ENCODE results near the gene CWH43. TPM values are rescaled to one million over a fixed set of nuclear protein-coding genes. Genes with fewer than 3 reads are reported as not detected.
"Not testable (repeated sequence)": the region's sequence is repeated elsewhere in the genome, so short reads cannot be mapped to it uniquely, and the experiment has no call there.

CWH43 gene
- total RNA-seq, 1 experiment from 2014 or later, result not detected

DNA sequence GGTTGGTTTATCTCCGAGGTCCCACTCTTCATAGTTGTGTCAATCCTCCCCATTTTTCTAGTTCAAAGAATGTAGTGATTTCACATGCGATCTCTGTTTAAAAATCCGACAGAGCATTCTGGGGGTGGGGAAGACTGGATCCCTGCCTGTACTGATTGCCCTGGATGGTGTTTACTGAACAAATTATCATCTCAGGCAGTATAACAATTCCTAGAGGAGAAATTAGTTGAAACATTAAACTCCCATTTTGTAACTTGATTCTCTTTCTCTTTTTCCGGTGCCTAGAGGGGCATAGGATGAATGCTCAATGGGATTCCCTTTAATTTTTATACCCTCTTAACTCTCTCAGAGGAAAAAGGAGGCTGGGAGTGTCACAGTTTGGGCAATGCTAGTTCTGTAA is 10.0 kb upstream of the CWH43 start:
- no peak for DNase-seq (ENCODE audit: low spot score)

GRCh38 chr4:48979914-48980579 is 6.0 kb upstream of the CWH43 start:
- no peak for DNase-seq (ENCODE audit: low spot score)

DNA sequence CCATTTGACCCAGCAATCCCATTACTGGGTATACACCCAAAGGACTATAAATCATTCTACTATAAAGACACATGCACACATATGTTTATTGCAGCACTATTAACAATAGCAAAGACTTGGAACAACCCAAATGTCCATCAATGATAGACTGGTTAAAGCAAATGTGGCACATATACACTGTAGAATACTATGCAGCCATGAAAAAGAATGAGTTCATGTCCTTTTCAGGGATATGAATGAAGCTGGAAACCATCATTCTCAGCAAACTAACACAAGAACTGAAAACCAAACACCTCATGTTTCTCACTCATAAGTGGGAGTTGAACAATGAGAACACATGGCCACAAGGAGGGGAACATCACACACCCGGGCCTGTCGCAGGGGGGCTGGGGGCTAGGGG is 2.1 kb upstream of the CWH43 start:
- DNase-seq (ENCODE audit: low spot score), result not testable (repeated sequence)

DNA sequence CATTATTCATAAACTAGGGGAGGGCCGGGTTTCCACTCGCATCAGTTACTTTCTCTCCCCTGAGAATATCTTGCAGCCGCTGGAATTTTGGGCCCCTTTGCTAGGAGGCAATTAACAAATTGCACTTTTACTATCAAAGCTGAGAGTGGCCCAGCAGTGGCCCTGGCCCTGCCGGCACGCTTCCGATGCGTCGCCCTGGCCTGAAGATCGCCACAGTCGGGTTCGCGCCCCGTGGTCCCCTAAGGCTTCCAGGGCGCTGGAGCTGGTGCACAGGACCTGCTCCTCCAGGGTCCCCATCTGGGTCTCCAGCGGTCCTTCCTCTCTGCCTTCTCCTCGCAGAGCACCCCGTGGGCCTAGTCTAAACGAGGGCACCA is 486 bp upstream of the CWH43 start:
- DNase-seq (ENCODE audit: low spot score), result no peak

DNA sequence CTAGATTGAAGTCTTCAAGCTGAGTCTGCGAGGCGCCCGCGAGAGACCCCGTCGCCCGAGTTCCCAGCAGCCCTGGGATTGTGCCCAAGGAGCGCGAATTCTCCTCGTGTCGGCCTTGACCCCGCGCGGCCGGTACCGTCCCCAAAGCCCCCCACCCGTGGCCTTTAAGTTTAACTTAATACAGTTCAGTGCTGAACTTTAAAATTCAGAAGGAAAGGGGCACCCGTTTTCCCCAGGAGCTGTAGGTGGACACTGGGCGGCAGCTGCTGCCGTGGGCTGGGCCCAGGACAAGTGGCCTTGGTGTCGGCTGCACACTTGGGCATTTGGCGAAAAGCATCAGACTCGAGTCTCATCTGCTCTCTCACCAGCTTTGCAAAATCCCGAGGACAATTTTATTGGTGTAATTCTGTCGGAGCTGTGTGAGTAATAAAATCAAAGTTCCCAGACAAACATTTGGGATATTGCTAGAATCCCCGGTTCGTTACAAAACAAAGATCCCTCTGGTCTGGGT is 634 bp downstream of the CWH43 start:
- DNase-seq (ENCODE audit: low spot score), result no peak

DNA sequence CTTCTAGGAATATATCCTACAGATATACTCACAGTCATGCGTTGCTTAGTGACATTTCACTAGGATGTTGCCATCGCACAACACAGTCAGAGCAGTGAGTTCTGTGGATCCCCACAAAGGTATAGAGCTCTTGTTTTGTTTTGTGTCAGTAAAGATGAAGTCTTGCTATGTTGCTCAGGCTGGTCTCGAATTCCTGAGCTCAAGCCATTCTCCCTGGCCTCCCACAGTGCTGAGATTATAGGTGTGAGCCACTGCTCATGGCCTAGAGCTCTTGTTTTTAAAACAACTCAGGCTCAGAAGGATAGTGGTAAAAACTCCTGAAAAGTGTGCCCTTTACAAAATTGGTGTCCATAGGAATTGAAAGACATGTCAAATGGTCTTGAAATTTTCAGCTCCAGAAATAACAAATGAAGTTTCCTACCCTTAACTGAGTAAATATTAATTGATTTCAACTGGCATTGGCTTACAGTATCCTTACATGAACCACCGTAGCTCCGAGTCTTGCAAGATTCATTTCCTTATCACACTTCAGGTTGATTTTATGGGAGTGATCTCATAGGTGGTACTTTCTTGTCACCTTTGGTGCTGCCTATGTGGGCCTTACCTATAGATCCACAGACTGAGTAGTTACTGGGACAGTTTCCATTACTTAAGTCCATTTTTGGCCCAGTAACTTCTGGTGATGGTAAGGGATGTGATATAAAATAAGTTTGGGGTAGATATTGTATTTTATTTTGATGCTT is 3.6 kb downstream of the CWH43 start:
- DNase-seq (ENCODE audit: low spot score), result no peak

DNA sequence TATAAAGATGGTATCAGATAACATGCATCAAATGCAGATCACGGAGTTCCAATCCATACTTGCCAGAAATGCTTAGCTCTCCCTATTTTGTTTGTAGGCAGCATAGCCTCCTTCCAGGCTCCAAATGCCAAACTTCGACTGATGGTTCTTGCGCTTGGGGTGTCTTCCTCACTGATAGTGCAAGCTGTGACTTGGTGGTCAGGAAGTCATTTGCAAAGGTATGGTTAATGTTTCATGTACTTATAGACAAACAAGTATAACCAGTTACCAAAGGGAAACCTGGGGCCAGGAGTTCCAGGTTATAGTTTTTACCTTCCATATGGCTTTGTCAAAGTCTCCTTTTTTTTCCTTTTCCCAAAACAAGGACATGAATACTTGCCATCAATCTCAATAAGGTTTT is 5.3 kb downstream of the CWH43 start:
- no peak for DNase-seq (ENCODE audit: low spot score)

- no peak for DNase-seq (ENCODE audit: low spot score)
Observed at GRCh38 chr4:48997962-48998361, 11.9 kb downstream of the CWH43 start.

DNA sequence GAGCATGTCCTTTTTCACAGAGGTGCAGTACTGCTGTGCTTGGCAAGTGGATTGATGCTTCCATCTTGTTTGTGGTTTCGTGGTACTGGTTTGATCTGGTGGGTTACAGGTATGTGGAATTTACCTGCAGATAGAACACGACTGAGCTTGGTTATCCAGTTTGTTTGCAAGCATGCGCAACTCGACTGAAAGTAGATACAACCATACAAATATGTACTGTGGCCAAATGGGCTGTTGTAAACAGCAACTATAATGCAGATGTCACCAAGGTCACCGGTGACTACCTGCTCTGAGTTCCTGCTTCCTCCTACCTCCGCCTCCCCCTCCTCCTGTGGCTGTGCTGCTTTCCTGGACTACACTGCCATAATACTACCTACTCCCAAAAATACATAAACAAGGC is 12.4 kb downstream of the CWH43 start:
- DNase-seq (ENCODE audit: low spot score), result no peak

DNA sequence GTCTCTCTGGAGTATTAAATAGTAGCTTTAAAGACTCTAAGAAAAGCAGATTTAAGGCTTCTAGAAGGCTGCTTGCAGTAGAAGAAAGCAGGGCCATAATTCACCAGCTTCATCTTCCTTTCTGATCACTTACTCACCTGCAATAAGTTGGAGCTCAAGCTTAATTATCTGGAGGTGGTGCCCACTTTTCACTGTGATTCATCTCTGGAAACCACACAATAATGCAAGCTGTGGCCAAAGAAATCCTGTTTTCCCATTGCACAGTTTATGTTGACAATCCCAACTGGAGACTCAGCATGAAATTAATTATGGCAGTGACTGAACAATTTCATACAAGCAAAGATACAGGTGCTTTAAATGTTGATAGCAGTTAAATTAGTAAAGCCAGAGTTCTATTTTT is 14.7 kb downstream of the CWH43 start:
- peak; percentile 17 for DNase-seq (ENCODE audit: low spot score)

DNA sequence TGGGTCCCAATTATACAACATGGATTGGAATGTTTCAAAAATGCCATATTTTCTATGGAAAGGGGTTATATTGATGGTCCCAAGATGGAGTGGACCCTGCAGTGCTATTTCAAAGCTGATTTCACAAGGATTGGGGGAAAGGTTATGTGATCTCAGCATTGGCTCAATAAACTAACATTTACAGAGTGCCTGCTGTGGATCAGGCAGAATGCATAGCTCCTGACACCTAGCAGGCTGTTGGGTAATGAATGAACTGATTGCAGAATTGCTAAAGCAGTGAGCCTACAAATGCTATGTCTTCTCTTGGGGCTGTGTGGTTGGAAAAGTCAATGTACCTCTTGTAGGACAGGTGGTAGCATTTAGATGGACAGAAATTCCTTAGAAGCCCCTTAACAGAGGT is 16.9 kb downstream of the CWH43 start:
- no peak for DNase-seq (ENCODE audit: low spot score)

DNA sequence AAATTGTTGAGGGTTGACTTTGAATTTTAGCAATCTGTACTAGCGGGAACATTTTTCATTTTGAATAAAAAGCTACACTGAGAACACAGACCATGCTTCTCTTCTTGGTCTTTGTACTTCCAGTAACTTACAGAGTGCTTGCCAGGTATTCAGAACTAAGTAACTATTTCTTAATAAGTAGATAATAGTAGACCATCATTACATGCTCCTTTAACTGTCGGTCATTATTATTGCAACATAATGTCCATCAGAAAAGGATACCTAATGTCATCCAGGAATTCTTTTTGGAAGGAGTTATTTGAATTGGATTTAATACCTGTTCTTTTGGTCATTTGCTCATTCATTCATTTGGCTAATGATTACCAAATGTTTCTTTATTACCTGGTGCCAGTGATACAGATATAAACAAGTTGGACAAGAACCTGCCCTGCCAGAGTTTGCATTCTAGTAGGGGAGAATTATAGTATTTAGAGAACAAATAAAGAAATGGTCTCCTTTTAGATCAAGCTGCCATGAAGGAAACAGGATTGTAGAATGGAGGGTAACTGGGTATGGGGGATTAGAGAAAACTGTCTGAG is 32.7 kb downstream of the CWH43 start:
- DNase-seq (ENCODE audit: low spot score), result no peak

DNA sequence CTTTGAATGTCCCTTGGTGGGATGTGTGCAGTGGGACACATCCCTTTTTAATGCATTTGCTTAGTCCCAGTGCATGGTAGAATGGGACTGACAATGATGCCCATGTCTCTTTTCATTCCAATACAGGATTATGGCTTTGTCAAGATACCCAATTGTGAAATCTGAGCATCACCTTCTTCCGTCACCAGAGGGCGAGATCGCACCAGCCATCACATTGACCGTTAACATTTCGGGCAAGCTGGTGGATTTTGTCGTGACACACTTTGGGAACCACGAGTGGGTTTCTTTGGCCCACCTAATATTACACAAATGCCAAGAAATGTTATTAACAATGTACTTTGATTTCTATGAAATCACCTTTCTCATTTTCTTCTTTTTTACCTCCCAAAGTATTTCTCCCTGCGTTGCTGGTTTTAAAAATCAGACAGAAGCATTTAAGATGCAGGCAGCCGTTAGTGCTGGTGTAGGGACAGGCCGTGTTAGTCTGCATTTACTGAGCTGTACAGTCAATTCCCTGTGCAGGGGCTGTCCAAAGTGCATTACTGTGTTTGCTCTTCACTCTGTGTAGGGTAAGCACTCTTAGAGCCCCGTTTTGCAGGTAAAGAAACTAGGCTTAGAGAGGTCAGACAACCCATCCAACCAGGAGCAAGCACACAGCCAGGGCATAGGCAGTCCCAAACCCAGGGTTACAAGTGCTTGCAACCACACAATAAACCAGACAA is 46.5 kb downstream of the CWH43 start:
- peak; percentile 24 for DNase-seq (ENCODE audit: low spot score)

DNA sequence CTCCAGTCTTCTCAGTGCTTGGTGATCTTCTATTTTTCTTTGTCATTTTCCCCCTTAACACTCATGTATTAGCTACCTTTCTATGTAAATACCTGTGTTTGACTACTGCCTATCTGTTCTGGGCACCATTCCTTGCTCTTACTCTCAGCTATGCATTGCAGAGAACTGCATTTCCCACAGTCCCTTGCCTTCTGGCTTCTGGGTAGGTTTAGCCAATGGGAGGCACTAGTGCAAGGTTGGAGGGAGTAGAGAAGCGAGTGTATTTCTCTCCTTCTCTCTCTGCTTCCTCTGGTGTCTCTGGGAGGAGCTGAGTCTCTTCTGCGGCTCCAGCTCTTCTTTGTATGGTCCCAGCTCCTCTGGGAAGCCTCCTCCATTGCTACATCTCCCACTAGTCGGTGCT is 50.5 kb downstream of the CWH43 start:
- no peak for DNase-seq (ENCODE audit: low spot score)

DNA sequence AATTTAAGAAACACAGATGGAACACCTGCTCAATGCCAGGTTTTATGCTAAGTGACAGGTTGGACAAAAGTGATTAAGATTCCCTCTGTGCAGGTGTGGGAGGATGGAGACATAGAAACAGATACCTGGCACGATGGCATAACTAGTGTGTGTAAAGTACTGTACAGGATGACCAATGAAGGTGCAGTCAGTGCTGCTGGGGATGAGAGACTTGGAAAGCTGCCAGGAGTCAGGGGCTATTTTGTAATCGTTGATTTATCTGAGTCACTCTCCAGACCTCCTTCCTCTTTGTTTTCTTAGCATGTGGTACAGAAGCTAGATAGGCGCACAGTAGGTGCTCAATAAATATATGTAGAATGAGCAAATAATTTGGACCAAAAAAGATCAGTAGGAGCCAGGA is 58.2 kb downstream of the CWH43 start:
- no peak for DNase-seq (ENCODE audit: low spot score)

DNA sequence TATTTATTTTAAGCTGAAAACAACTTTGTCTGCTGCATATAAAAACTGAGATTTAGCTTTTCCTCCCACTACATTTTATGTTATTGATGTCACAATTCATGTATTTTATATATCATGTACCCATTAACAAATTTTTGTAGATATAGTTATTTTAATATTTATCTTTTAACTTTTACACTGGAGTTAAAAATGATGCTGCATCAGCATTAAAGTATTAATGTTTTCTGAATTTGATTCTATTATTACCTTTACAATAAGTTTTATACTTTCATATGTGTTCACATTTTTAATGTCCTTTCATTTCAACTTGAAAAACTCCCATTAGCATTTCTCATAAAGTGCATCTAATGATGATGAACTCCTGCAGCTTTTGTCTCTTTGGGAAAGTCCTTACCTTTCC is 72.2 kb downstream of the CWH43 start:
- DNase-seq (ENCODE audit: low spot score), result no peak

DNA sequence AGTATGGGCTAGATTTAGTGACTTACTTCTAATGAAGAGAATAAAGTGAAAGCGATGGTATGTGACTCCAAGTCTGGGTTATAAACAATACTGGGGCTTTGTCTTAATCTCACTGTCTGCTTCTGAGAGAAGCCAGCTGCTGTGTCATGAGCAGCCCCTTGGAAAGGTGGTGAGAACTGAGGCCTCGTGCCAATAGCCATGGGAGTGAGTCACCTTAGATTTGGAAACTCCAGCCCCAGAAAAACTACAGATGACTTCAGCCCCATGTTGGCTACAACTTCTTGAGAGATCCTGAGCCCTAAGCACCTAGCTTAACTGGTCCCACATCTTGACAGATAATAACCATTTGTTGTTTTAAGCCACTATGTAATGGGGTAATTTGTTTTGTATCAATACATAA is 77.6 kb downstream of the CWH43 start:
- DNase-seq (ENCODE audit: low spot score), result no peak

DNA sequence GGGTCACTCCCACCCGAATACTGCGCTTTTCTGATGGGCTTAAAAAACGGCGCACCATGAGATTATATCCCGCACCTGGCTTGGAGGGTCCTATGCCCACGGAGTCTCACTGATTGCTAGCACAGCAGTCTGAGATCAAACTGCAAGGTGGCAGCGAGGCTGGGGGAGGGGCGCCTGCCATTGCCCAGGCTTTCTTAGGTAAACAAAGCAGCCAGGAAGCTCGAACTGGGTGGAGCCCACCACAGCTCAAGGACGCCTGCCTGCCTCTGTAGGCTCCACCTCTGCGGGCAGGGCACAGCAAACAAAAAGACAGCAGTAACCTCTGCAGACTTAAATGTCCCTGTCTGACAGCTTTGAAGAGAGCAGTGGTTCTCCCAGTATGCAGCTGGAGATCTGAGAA is 86.1 kb downstream of the CWH43 start:
- not testable (repeated sequence) for DNase-seq (ENCODE audit: low spot score)

- not testable (repeated sequence) for DNase-seq (ENCODE audit: low spot score)
Observed at GRCh38 chr4:49091883-49092282, 105.8 kb downstream of the CWH43 start.

- DNase-seq (ENCODE audit: low spot score), result not testable (repeated sequence)
Observed at GRCh38 chr4:49092608-49093135, 106.6 kb downstream of the CWH43 start.

DNA sequence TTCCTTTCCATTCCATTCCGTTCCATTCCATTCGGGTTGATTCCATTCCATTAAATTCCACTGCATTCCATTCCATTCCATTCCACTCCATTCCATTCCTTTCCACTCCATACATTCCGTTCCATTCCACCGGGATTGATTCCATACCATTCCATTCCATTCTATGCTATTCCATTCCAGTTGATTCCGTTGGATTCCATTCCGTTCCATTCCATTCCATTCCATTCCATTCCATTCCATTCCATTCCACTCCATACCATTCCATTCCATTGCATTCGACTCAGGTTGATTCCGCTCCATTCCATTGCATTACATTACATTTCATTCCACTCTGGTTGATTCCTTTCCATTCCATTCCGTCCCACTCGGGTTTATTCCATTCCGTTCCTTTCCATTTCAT is 110.1 kb downstream of the CWH43 start:
- not testable (repeated sequence) for DNase-seq (ENCODE audit: low spot score)

GRCh38 chr4:49096627-49097026 is 110.6 kb downstream of the CWH43 start:
- DNase-seq (ENCODE audit: low spot score), result not testable (repeated sequence)
